Right ventricle myocardium inferior (tissue), 1 donor: ENCODE data around the gene OR2T2. TPM values are rescaled to one million over a fixed set of nuclear protein-coding genes. Genes with fewer than 3 reads are reported as not detected.

Experiments
- total RNA-seq: library from RNA; stranded (reverse); fragmentation: NEBNext Ultra II Directional; extraction: Animal tissue kit (Norgen Biotek cat#: 25700); gene quantifications from one replicate; pipeline ENCODE4 v1.2.1, GENCODE V29; 2021
- donor health status: DM: no; HTN: yes; CAD: no; lungs with severe emphysema.

Gene OR2T2
- total RNA-seq, 1 donor from 2014 or later: not detected

Other genes with a start within 250 kb of the OR2T2 start
- not detected for gene OR2M3, start 248.4 kb upstream of the OR2T2 start, total RNA-seq
- gene OR2M4, start 214.2 kb upstream of the OR2T2 start, total RNA-seq: not detected
- not detected for gene OR2T33, start 167.7 kb upstream of the OR2T2 start, total RNA-seq
- gene OR2T12, start 142.2 kb upstream of the OR2T2 start, total RNA-seq: not detected
- gene OR2M7, start 121.1 kb upstream of the OR2T2 start, total RNA-seq: not detected
- not detected for gene OR14C36, start 96.9 kb upstream of the OR2T2 start, total RNA-seq
- not detected for gene OR2T4, start 84.0 kb upstream of the OR2T2 start, total RNA-seq
- gene OR2T6, start 69.9 kb upstream of the OR2T2 start, total RNA-seq: not detected
- not detected for gene OR2T1, start 42.6 kb upstream of the OR2T2 start, total RNA-seq
- gene OR2T3, start 27.7 kb downstream of the OR2T2 start, total RNA-seq: not detected
- not detected for gene OR2T5, start 43.0 kb downstream of the OR2T2 start, total RNA-seq
- not detected for gene OR2G6, start 62.4 kb downstream of the OR2T2 start, total RNA-seq
- not detected for gene OR2T29, start 117.1 kb downstream of the OR2T2 start, total RNA-seq
- gene OR2T34, start 129.1 kb downstream of the OR2T2 start, total RNA-seq: not detected
- not detected for gene OR2T10, start 152.1 kb downstream of the OR2T2 start, total RNA-seq
- not detected for gene OR2T11, start 189.5 kb downstream of the OR2T2 start, total RNA-seq
- gene OR2T35, start 199.6 kb downstream of the OR2T2 start, total RNA-seq: not detected
- not detected for gene OR2T27, start 209.9 kb downstream of the OR2T2 start, total RNA-seq